Adrenal gland (tissue), 12 donors: ENCODE measurements around the gene HES6. TPM values are rescaled to one million over a fixed set of nuclear protein-coding genes. Genes with fewer than 3 reads are reported as not detected.

Experiments
- DNase-seq, 7 donors: peaks; one replicate each; pipeline ENCODE4 v3.0.0-alpha.2; 2019 to 2020
- H3K27ac ChIP-seq, 5 donors: fragments of 200-600 bp; sonication (generic) in 4 of 5; 1 replicate in 3 of 5; 2 replicates in 2 of 5; pipeline versions ENCODE4 v1.5.1 to v1.8.0; 2016 to 2020; ENCODE audit warnings: mild to moderate bottlenecking in 1 of 5
- H3K27me3 ChIP-seq: fragments of 200-600 bp; 2 replicates; pipeline ENCODE4 v1.8.0; 2021
- H3K36me3 ChIP-seq, 2 donors: fragments of 200-600 bp; replicated peaks in 1 of 2; 1 replicate in 1 of 2; 2 replicates in 1 of 2; pipeline versions ENCODE4 v1.5.1 to v1.8.0; 2018 to 2022
- H3K4me1 ChIP-seq, 2 donors: fragments of 200-600 bp; replicated peaks in 1 of 2; 1 replicate in 1 of 2; 2 replicates in 1 of 2; pipeline versions ENCODE4 v1.5.1 to v1.8.0; 2018 to 2021
- H3K4me3 ChIP-seq, 4 donors: fragments of 200-600 bp; sonication (generic) in 3 of 4; one replicate each; pipeline ENCODE4 v1.5.1; 2016 to 2018
- H3K9me3 ChIP-seq, 3 donors: fragments of 200-600 bp; sonication (generic) in 1 of 3; replicated peaks in 1 of 3; 1 replicate in 2 of 3; 2 replicates in 1 of 3; pipeline versions ENCODE4 v1.5.1 to v1.8.0; 2016 to 2021
- POLR2A ChIP-seq, 2 donors: fragments of 450-650 bp; IDR thresholded peaks; one replicate each; pipeline ENCODE4 v1.6.1; 2017; ENCODE audit warnings: antibody characterized with exemption in 2 of 2, mild to moderate bottlenecking in 2 of 2, moderate library complexity in 1 of 2
- WGBS, 4 donors: extraction: QIAGEN DNeasy Blood & Tissue Kit in 2 of 4; methylation state at CpG; one replicate each; pipeline versions ENCODE4 v1.1.5 to v1.1.7; 2013 to 2017; 5-methylcytosine and 5-hydroxymethylcytosine counted together
- intact Hi-C, 2 donors: fragments of 100-400 bp; cut with DNase I; formaldehyde crosslinking; loops; one replicate each; pipeline versions ENCODE4 v1.14.1 to v1.15.0; 2022 to 2023
- polyA plus RNA-seq, 3 donors: library from polyadenylated mRNA; stranded (reverse); fragments of 200-250 nt in 2 of 3; fragments of 350-450 nt in 1 of 3; fragmentation: Illumina TruSeq in 1 of 3; extraction: RNeasy Lipid Tissue Mini Kit (QIAGEN cat#74804) in 1 of 3; gene quantifications; one replicate each; pipeline ENCODE4 v1.2.3, GENCODE V29; 2013 to 2014
- total RNA-seq, 9 donors: library from RNA; depleted of rRNA in 4 of 9; stranded (reverse); fragments of >200 nt in 4 of 9; fragments of 120-200 nt in 1 of 9; fragmentation: NEBNext Ultra II Directional in 1 of 9; extraction: Animal tissue kit (Norgen Biotek cat#: 25700) in 1 of 9; gene quantifications; one replicate each; pipeline versions ENCODE4 v1.1.0 to v1.2.4, GENCODE V29; 2013 to 2023
- TF ChIP-seq, protein P1 (sequence below), 6 experiments: fragments of 450-650 bp in 4 of 6; fragments of 200-600 bp in 2 of 6; sonication (generic) in 1 of 6; IDR thresholded peaks; 1 replicate in 5 of 6; 2 replicates in 1 of 6; pipeline versions ENCODE4 v1.5.1 to v1.8.0; 2016 to 2021; ENCODE audit warnings: antibody characterized with exemption in 6 of 6, mild to moderate bottlenecking in 2 of 6, moderate library complexity in 1 of 6
- donor health status: healthy with polysubstance abuse.
- donor health status: Bipolar disorder and iron deficiency.
- donor health status: DM: yes; HTN: yes; CAD: no.
- donor health status: DM: no; HTN: no; CAD: no.
- donor health status: DM: no; HTN: no; CAD: no.
- donor health status: DM: yes; HTN: yes; CAD: no.

Gene HES6
- total and polyA plus RNA-seq, 12 donors: 4.3 to 21.6 (median 11.0) TPM

DNA sequence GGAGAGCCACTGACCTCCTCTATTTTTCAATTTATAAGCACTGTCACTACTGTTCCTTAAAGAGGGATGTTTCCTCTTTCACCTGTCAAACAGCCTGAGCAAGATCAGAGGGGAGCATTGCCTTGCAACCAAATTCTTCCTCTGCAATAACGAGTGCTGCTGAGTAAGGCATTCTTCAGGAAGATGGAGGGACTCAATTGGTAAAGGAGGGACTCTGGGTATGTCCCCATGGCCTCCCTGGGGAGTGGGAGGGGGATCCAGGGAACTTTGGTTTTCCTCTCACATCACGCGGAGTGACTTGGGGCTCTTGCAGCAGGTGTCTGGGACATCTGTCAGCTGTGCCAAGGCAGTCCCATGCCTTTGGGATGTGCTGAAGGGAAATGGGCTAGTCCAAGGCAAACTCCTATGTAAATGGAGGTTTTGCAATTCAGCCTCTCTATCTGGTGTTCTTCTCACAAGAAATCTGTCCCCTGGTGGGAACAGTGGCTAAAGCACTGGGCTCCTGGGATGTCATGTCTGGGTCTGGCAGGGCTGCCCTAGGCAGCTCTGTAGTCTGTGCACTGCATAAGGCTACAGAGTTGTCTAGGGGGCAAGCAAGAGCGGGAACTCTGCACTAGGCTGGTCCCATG, 14.4 kb upstream of the HES6 start:
- intact Hi-C loops: loop anchor here in 1 of 2 donors (10.0 kb wide), 1 partner anchor 399 kb away; the partner anchor contains the start of gene RAMP1
- TF ChIP-seq POLR2A (IDR thresholded peaks at IDR 0.05): no peak
- TF ChIP-seq, protein P1, sequence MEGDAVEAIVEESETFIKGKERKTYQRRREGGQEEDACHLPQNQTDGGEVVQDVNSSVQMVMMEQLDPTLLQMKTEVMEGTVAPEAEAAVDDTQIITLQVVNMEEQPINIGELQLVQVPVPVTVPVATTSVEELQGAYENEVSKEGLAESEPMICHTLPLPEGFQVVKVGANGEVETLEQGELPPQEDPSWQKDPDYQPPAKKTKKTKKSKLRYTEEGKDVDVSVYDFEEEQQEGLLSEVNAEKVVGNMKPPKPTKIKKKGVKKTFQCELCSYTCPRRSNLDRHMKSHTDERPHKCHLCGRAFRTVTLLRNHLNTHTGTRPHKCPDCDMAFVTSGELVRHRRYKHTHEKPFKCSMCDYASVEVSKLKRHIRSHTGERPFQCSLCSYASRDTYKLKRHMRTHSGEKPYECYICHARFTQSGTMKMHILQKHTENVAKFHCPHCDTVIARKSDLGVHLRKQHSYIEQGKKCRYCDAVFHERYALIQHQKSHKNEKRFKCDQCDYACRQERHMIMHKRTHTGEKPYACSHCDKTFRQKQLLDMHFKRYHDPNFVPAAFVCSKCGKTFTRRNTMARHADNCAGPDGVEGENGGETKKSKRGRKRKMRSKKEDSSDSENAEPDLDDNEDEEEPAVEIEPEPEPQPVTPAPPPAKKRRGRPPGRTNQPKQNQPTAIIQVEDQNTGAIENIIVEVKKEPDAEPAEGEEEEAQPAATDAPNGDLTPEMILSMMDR (IDR thresholded peaks at IDR 0.05): no peak
- WGBS, 4 donors: 69 to 86% (median 82%) methylated on average over 2 to 4 of the region's 4 CpGs
- Histone ChIP-seq H3K36me3 (peaks cover 0 to 38% of the 10 kb centered on the region in 2 donors), H3K27me3 (no peaks in the 10 kb centered on the region), H3K4me3 (no peak overlapping the region), H3K27ac (no peak overlapping the region), H3K9me3 (no peaks in the 10 kb centered on the region), H3K4me1 (no peaks in the 10 kb centered on the region)
- DNase-seq: no peak

DNA sequence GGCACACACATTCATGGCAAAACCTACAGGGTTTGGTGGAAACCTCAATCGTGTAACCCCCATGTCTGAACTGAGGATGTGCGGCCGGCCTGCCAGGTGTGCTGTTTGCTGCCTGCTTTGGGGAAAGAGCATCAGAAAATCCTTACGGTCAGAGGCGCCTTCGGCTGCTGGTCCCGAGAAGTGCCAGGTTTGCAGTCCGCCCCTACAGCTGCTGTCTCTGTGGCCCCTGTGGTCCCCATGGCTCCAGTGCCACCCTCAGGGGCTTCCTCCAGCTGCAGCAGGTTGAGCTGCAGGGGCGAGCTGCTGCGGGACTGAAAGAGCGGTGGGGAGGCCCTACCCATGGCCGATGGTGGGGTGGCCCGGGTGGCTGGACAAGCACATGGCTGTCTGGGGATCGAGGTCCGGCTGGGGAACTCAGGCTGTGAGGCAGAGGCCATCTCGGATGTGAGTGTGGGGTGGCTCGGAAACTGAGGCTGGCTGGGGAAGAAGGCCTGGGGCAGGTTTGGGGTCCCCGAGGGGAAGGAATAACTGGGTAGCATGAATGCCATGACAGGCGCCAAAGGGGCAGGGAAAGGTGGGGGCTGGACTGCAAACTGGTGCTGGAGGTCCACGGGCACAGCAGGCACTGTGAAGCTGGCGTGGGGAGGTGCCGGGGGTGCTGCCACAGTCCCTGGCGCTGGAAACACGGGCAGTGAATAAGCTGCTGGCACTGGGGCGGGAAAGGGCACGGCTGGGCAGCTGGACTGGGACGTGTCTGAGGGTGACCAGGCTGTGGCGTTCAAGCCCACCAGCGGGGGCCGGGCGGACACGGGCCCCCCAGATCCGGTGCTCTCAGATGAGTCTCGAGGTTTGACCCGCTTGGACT, 13.2 kb upstream of the HES6 start:
- no peak overlapping the region for H3K27ac ChIP-seq
- 94 to 97% (median 96%) methylated on average over 35 of the region's 35 CpGs for WGBS, 4 donors
- TF ChIP-seq POLR2A (IDR thresholded peaks at IDR 0.05): no peak
- TF ChIP-seq, protein P1 (IDR thresholded peaks at IDR 0.05): no peak
- no peaks in the 10 kb centered on the region for H3K9me3 ChIP-seq
- H3K27me3 ChIP-seq: no peaks in the 10 kb centered on the region
- peaks cover 0 to 34% of the 10 kb centered on the region in 2 donors for H3K36me3 ChIP-seq
- peaks cover 2 to 5% of the 10 kb centered on the region in 2 donors for H3K4me1 ChIP-seq
- no peak overlapping the region for H3K4me3 ChIP-seq
- no peak for DNase-seq
- intact Hi-C loops: loop anchor here in 1 of 2 donors (10.0 kb wide), 1 partner anchor 398 kb away; the partner anchor contains the start of gene RAMP1

DNA sequence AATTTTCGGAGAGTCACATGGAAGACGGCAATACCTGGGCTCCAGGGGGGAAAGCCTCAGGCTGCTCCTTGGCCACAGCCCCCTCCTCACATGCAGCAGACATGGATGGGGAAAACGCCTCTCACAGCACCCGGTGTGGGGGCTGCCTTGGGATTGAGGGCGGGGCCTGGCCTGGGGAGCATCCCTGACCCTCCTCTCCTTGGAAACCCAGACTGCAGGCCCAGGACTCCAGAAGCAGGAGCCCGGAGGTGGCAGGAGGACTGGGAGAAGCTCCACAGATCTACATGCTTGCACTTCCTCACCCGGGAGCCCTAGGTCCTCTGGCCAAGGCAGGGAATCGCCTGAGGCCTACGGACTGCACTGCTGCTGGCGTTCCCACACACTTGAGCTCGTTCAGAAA, 12.1 kb upstream of the HES6 start:
- TF ChIP-seq, protein P1 (IDR thresholded peaks at IDR 0.05): no peak
- TF ChIP-seq POLR2A (IDR thresholded peaks at IDR 0.05): no peak
- WGBS, 4 donors: 89 to 100% (median 96%) methylated on average over 4 to 11 of the region's 11 CpGs
- Histone ChIP-seq H3K36me3 (peaks cover 0 to 31% of the 10 kb centered on the region in 2 donors), H3K9me3 (no peaks in the 10 kb centered on the region), H3K4me3 (no peak overlapping the region), H3K27me3 (no peaks in the 10 kb centered on the region), H3K27ac (no peak overlapping the region), H3K4me1 (peaks cover 6 to 7% of the 10 kb centered on the region in 2 donors)
- DNase-seq: no peak
- intact Hi-C loops: loop anchor here in 1 of 2 donors (10.0 kb wide), 1 partner anchor 397 kb away; the partner anchor contains the start of gene RAMP1

DNA sequence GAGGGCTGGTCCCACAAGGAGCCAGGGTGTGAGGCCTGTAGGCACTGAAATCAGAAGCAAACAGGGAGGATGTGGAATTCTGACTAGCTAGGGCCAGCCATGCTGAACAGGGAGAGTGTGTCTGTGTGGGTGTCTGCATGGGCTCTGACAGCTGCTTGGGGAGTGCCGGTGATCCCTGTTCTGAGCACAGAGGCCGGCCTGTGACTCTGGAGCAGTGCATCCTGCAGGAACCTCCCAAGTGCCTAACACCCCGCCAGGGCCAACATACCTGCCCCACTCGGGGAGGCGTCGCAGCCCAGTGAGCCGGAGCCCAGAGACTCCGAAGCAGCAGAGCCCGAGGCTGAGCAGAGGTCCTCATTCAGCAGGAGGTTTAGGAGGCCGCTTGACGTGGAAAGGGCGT, 11.5 kb upstream of the HES6 start:
- TF ChIP-seq, protein P1 (IDR thresholded peaks at IDR 0.05): no peak
- TF ChIP-seq POLR2A (IDR thresholded peaks at IDR 0.05): no peak
- Histone ChIP-seq H3K9me3 (no peaks in the 10 kb centered on the region), H3K36me3 (peaks cover 0 to 31% of the 10 kb centered on the region in 2 donors), H3K27me3 (no peaks in the 10 kb centered on the region), H3K4me3 (no peak overlapping the region), H3K27ac (no peak overlapping the region), H3K4me1 (peaks cover 6 to 7% of the 10 kb centered on the region in 2 donors)
- no peak for DNase-seq
- intact Hi-C loops: loop anchor here in 1 of 2 donors (10.0 kb wide), 1 partner anchor 397 kb away; the partner anchor contains the start of gene RAMP1
- 96 to 100% (median 97%) methylated on average over 2 to 12 of the region's 12 CpGs for WGBS, 4 donors
